ENCODE results near the gene SLC35F4. TPM values are rescaled to one million over a fixed set of nuclear protein-coding genes. Genes with fewer than 3 reads are reported as not detected.

SLC35F4 gene
- total and polyA plus RNA-seq, 2 of the 4 experiments (the other 2 are of a cell fraction): not detected

- no peak overlapping the region for H2AK9ac ChIP-seq (replicated peaks; ENCODE audit: low read depth, low read length, poor library complexity)
- H3K27ac ChIP-seq (ENCODE audit: insufficient read depth, low read length): no peak overlapping the region
- in situ Hi-C loops (cut with MboI; ENCODE audit: low sequenced_read_pairs) (no loop called here), intact Hi-C loops (cut with micrococcal nuclease) (no loop called here), dilution Hi-C loops (cut with HindIII; ENCODE audit: low sequenced_read_pairs, unreplicated experiment) (no loop called here)
- ChIA-PET CTCF (no interaction called here), POLR2A (ENCODE audit: unreplicated experiment) (no interaction called here)
- H4K5ac ChIP-seq (ENCODE audit: low read depth, low read length): no peak overlapping the region
- H3K14ac ChIP-seq (replicated peaks; ENCODE audit: low read depth, low read length): no peak overlapping the region
- no peak overlapping the region for H3K9ac ChIP-seq (ENCODE audit: low read depth, low read length)
- H2BK20ac ChIP-seq (ENCODE audit: low read depth, low read length): no peak overlapping the region
- H3K9me1 ChIP-seq (ENCODE audit: insufficient read depth, low read length): no peaks in the 10 kb centered on the region
- H3K56ac ChIP-seq (ENCODE audit: extremely low read depth, insufficient read depth, low read length): no peak overlapping the region
- no peaks in the 10 kb centered on the region for H4K20me1 ChIP-seq (ENCODE audit: insufficient read depth, low read length)
- no peak overlapping the region for H3K23ac ChIP-seq (ENCODE audit: low read depth, low read length)
- no peaks in the 10 kb centered on the region; the same call in 1 of the 2 replicates for H3K27me3 ChIP-seq (ENCODE audit: control insufficient read depth, insufficient read depth, low read length)
- no peaks in the 10 kb centered on the region for H3K9me3 ChIP-seq (ENCODE audit: control insufficient read depth, insufficient read depth, low read length)
- H4K91ac ChIP-seq (ENCODE audit: insufficient read depth, low read depth, low read length): no peak overlapping the region
- H3K4me2 ChIP-seq (ENCODE audit: low read depth, low read length): no peak overlapping the region
- no peak for TF ChIP-seq USF2 (IDR thresholded peaks at IDR 0.05; ENCODE audit: low read depth, low read length)
- no peak for TF ChIP-seq NFE2L2 (IDR thresholded peaks at IDR 0.05; ENCODE audit: low read depth, low read length)
- no peak for TF ChIP-seq RFX5 (IDR thresholded peaks at IDR 0.05; ENCODE audit: low read depth, low read length)
- TF ChIP-seq CEBPB (IDR thresholded peaks at IDR 0.05; ENCODE audit: low read depth, low read length): no peak
- TF ChIP-seq RCOR1 (IDR thresholded peaks at IDR 0.05; ENCODE audit: insufficient replicate concordance, low read length): no peak
- no peak for TF ChIP-seq POLR2A (IDR thresholded peaks at IDR 0.05; ENCODE audit: low read depth, low read length)
- TF ChIP-seq, protein P1, sequence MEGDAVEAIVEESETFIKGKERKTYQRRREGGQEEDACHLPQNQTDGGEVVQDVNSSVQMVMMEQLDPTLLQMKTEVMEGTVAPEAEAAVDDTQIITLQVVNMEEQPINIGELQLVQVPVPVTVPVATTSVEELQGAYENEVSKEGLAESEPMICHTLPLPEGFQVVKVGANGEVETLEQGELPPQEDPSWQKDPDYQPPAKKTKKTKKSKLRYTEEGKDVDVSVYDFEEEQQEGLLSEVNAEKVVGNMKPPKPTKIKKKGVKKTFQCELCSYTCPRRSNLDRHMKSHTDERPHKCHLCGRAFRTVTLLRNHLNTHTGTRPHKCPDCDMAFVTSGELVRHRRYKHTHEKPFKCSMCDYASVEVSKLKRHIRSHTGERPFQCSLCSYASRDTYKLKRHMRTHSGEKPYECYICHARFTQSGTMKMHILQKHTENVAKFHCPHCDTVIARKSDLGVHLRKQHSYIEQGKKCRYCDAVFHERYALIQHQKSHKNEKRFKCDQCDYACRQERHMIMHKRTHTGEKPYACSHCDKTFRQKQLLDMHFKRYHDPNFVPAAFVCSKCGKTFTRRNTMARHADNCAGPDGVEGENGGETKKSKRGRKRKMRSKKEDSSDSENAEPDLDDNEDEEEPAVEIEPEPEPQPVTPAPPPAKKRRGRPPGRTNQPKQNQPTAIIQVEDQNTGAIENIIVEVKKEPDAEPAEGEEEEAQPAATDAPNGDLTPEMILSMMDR (conservative IDR thresholded peaks at IDR 0.05; ENCODE audit: low read depth, low read length): no peak
- TF ChIP-seq BHLHE40 (IDR thresholded peaks at IDR 0.05; ENCODE audit: low read depth, low read length): no peak
- TF ChIP-seq MAFK (IDR thresholded peaks at IDR 0.05; ENCODE audit: low read depth, low read length): no peak
- no peak for TF ChIP-seq SMC3 (IDR thresholded peaks at IDR 0.05; ENCODE audit: low read depth, low read length)
- TF ChIP-seq CHD1 (IDR thresholded peaks at IDR 0.05; ENCODE audit: low read depth, low read length): no peak
- no peak for TF ChIP-seq RAD21 (IDR thresholded peaks at IDR 0.05; ENCODE audit: low read length)
- no peak for TF ChIP-seq FOS (IDR thresholded peaks at IDR 0.05; ENCODE audit: low read depth, low read length)
- no peak for TF ChIP-seq ELK1 (IDR thresholded peaks at IDR 0.05; ENCODE audit: borderline replicate concordance, low read depth, low read length)
- no peak for TF ChIP-seq MXI1 (IDR thresholded peaks at IDR 0.05; ENCODE audit: borderline replicate concordance, low read depth, low read length)
- TF ChIP-seq MAZ (IDR thresholded peaks at IDR 0.05; ENCODE audit: borderline replicate concordance, low read depth, low read length): no peak
- no peak overlapping the region for H4K8ac ChIP-seq (ENCODE audit: low read depth in 2 of 2, low read length in 2 of 2)
- H3K4me3 ChIP-seq (ENCODE audit: insufficient read depth, low read depth, low read length): no peak overlapping the region
- H3K79me1 ChIP-seq (ENCODE audit: low read depth in 1 of 2, low read length in 2 of 2): no peaks in the 10 kb centered on the region
- no peak overlapping the region for H2BK120ac ChIP-seq (ENCODE audit: low read depth, low read length)
- no peak overlapping the region for H2BK5ac ChIP-seq (ENCODE audit: low read depth, low read length, poor library complexity, severe bottlenecking)
- H2BK15ac ChIP-seq (ENCODE audit: low read depth, low read length): no peak overlapping the region
- no peak overlapping the region for H2AK5ac ChIP-seq (ENCODE audit: low read depth, low read length)
- no peak overlapping the region for H3K18ac ChIP-seq (ENCODE audit: low read depth, low read length)
- no peaks in the 10 kb centered on the region for H3K4me1 ChIP-seq (ENCODE audit: control insufficient read depth, insufficient read depth, low read length)
- ATAC-seq (ENCODE audit: low read depth) (no peak), DNase-seq (no peak)
- BruUV-seq (replicated peaks): no TSS peak
- H2AFZ ChIP-seq (replicated peaks; ENCODE audit: low read length, poor library complexity): no peak overlapping the region
- no CpG with 5 or more reads among the region's 2 CpGs for WGBS, 2 experiments (ENCODE audit: extremely low coverage in 2 of 2, insufficient read length in 1 of 2)
- H3K36me3 ChIP-seq (ENCODE audit: control insufficient read depth, insufficient read depth, low read length): no peaks in the 10 kb centered on the region
- no peak overlapping the region for H3K4ac ChIP-seq (ENCODE audit: low read depth, low read length)
Measured at GRCh38 chr14:57835766-57836165, 30.1 kb downstream of the SLC35F4 start.
